ENCODE results near the gene SEMA7A. TPM values are rescaled to one million over a fixed set of nuclear protein-coding genes. Genes with fewer than 3 reads are reported as not detected.

The SEMA7A gene
- total and polyA plus RNA-seq, 9 of the 15 experiments (the other 6 are each of a cell fraction or from before 2014, with no cell fraction given) = 0.04 to 8.2 (median 5.4) TPM; not detected in 1

DNA sequence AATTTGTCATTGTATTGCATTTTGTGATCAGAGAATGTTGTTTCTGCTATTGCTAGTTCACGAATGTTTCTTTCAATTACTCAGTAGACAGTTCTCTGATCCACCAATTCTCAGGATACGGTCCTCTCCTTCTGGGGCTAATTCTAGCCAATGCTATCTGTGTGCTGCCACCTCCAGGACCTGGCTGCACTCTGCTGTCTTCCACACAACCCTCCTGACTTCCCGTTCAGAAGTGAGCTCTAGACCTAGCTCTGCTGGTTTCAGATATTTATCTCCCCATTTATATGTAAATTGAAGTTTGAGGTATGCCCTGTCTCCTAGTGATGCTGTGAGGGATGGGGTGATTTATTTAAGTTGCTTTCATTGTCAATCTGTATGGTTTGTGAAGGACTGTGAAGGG, 48.9 kb upstream of the SEMA7A start:
- Histone ChIP-seq H3K4me3 (no peak overlapping the region), H3K4me1 (replicated peaks in 1 of 2; ENCODE audit: control insufficient read depth in 2 of 2, insufficient read depth in 2 of 2, low read length in 2 of 2) (no peaks in the 10 kb centered on the region; a peak in 1 of 5 replicates), H3K9ac (ENCODE audit: insufficient read depth in 1 of 2, low read depth in 2 of 2, low read length in 2 of 2) (no peak overlapping the region), H3K27ac (ENCODE audit: extremely low read depth, low read depth, low read length) (no peak overlapping the region), H3K36me3 (ENCODE audit: control insufficient read depth, insufficient read depth, low read length) (no peaks in the 10 kb centered on the region), H2AFZ (ENCODE audit: low read depth, low read length) (no peak overlapping the region), H3K9me3 (replicated peaks; ENCODE audit: control insufficient read depth, insufficient read depth, low read depth, low read length) (no peaks in the 10 kb centered on the region), H3K9me1 (ENCODE audit: control insufficient read depth, insufficient read depth, low read length) (no peaks in the 10 kb centered on the region), H4K20me1 (replicated peaks; ENCODE audit: control insufficient read depth, insufficient read depth, low read length) (no peaks in the 10 kb centered on the region), H3K4me2 (ENCODE audit: insufficient read depth, low read length) (no peak overlapping the region), H3K79me2 (ENCODE audit: control insufficient read depth, insufficient read depth, low read length) (no peaks in the 10 kb centered on the region), H3K27me3 (ENCODE audit: control insufficient read depth in 2 of 2, insufficient read depth in 2 of 2, low read length in 2 of 2) (no peaks in the 10 kb centered on the region)
- FAIRE-seq (peak; percentile 62), ATAC-seq (peak; percentile 91), DNase-seq (ENCODE audit: extremely low read depth in 1 of 4, low spot score in 3 of 4) (peak in 3 of 4 experiments; percentile 24 to 32 (median 26))
- intact Hi-C loops (cut with micrococcal nuclease) = loop anchor here (2.0 kb wide), 2 partner anchors 18 to 100 kb away; no protein-coding TSS in a partner anchor
- BruUV-seq (replicated peaks) = no TSS peak
- 18% methylated on average over 3 of the region's 3 CpGs for WGBS (ENCODE audit: insufficient coverage, low coverage, missing lambda C conversion rate)
- ChIA-PET POLR2A (interaction anchor here (0.8 to 1.5 kb wide), 4 partner anchors 21 to 55 kb away, joined by 3 to 7 read pairs (median 4); partner anchors contain the start of gene UBL7), CTCF (ENCODE audit: low intra/inter-chr PET ratio) (interaction anchor here (0.7 to 1.2 kb wide), 2 partner anchors 108 to 109 kb away, joined by 4 read pairs; no protein-coding TSS in a partner anchor)
- in situ Hi-C loops (cut with MboI) = no loop called here
- TF ChIP-seq, protein P1, sequence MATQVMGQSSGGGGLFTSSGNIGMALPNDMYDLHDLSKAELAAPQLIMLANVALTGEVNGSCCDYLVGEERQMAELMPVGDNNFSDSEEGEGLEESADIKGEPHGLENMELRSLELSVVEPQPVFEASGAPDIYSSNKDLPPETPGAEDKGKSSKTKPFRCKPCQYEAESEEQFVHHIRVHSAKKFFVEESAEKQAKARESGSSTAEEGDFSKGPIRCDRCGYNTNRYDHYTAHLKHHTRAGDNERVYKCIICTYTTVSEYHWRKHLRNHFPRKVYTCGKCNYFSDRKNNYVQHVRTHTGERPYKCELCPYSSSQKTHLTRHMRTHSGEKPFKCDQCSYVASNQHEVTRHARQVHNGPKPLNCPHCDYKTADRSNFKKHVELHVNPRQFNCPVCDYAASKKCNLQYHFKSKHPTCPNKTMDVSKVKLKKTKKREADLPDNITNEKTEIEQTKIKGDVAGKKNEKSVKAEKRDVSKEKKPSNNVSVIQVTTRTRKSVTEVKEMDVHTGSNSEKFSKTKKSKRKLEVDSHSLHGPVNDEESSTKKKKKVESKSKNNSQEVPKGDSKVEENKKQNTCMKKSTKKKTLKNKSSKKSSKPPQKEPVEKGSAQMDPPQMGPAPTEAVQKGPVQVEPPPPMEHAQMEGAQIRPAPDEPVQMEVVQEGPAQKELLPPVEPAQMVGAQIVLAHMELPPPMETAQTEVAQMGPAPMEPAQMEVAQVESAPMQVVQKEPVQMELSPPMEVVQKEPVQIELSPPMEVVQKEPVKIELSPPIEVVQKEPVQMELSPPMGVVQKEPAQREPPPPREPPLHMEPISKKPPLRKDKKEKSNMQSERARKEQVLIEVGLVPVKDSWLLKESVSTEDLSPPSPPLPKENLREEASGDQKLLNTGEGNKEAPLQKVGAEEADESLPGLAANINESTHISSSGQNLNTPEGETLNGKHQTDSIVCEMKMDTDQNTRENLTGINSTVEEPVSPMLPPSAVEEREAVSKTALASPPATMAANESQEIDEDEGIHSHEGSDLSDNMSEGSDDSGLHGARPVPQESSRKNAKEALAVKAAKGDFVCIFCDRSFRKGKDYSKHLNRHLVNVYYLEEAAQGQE (IDR thresholded peaks at IDR 0.05; ENCODE audit: borderline replicate concordance) = peak; percentile 13; the same call in 1 of the 2 replicates
- TF ChIP-seq, protein P1 (CRISPR knock-in tag; IDR thresholded peaks at IDR 0.05; ENCODE audit: low read depth) = no peak
- TF ChIP-seq GTF2E2 (tag; IDR thresholded peaks at IDR 0.05) = no peak
- TF ChIP-seq ZNF41 (CRISPR knock-in tag; conservative IDR thresholded peaks at IDR 0.05) = no peak
- TF ChIP-seq CTBP1 (IDR thresholded peaks at IDR 0.05; ENCODE audit: borderline replicate concordance) = no peak
- TF ChIP-seq XRCC3 (IDR thresholded peaks at IDR 0.05) = no peak
- no peak for TF ChIP-seq ZNF444 (CRISPR knock-in tag; IDR thresholded peaks at IDR 0.05)
- TF ChIP-seq, protein P2, sequence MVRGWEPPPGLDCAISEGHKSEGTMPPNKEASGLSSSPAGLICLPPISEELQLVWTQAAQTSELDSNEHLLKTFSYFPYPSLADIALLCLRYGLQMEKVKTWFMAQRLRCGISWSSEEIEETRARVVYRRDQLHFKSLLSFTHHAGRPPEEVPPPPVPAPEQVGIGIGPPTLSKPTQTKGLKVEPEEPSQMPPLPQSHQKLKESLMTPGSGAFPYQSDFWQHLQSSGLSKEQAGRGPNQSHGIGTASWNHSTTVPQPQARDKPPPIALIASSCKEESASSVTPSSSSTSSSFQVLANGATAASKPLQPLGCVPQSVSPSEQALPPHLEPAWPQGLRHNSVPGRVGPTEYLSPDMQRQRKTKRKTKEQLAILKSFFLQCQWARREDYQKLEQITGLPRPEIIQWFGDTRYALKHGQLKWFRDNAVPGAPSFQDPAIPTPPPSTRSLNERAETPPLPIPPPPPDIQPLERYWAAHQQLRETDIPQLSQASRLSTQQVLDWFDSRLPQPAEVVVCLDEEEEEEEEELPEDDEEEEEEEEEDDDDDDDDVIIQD (CRISPR knock-in tag; IDR thresholded peaks at IDR 0.05) = no peak
- TF ChIP-seq, protein P3, sequence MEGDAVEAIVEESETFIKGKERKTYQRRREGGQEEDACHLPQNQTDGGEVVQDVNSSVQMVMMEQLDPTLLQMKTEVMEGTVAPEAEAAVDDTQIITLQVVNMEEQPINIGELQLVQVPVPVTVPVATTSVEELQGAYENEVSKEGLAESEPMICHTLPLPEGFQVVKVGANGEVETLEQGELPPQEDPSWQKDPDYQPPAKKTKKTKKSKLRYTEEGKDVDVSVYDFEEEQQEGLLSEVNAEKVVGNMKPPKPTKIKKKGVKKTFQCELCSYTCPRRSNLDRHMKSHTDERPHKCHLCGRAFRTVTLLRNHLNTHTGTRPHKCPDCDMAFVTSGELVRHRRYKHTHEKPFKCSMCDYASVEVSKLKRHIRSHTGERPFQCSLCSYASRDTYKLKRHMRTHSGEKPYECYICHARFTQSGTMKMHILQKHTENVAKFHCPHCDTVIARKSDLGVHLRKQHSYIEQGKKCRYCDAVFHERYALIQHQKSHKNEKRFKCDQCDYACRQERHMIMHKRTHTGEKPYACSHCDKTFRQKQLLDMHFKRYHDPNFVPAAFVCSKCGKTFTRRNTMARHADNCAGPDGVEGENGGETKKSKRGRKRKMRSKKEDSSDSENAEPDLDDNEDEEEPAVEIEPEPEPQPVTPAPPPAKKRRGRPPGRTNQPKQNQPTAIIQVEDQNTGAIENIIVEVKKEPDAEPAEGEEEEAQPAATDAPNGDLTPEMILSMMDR (IDR thresholded peaks at IDR 0.05 in 2 of 3, conservative IDR thresholded peaks at IDR 0.05 in 1 of 3; ENCODE audit: insufficient read depth in 2 of 3, low read depth in 1 of 3, low read length in 3 of 3) = peak; percentile 28 to 49 (median 37); a peak in 4 of 6 replicates
- no peak for TF ChIP-seq GATAD2B (IDR thresholded peaks at IDR 0.05; ENCODE audit: borderline replicate concordance)
- TF ChIP-seq HNRNPK (IDR thresholded peaks at IDR 0.05; ENCODE audit: low read depth, low read length, poor library complexity, severe bottlenecking) = no peak

All from K562 (cell line).